Trophoblast cell (in vitro differentiated cells and primary cell): Measurements from ENCODE around the gene ATP12A.

Experiments
- DNase-seq, 2 donors: peaks; one replicate each; pipeline ENCODE4 v3.0.0-alpha.2; 2016
- H2AFZ ChIP-seq: 2 replicates; pipeline ENCODE4 v1.6.1; 2013; ENCODE audit warnings: low read length, moderate library complexity, mild to moderate bottlenecking; ENCODE audit not compliant: insufficient read depth, poor library complexity
- H2AK5ac ChIP-seq: 2 replicates; pipeline ENCODE4 v1.6.1; 2013; ENCODE audit warnings: mild to moderate bottlenecking, low read length
- H2BK120ac ChIP-seq: 2 replicates; pipeline ENCODE4 v1.6.1; 2013; ENCODE audit warnings: low read length, mild to moderate bottlenecking, moderate library complexity; ENCODE audit not compliant: insufficient read depth, poor library complexity
- H2BK12ac ChIP-seq: 2 replicates; pipeline ENCODE4 v1.6.1; 2013; ENCODE audit warnings: mild to moderate bottlenecking, low read length, moderate library complexity
- H2BK5ac ChIP-seq: 2 replicates; pipeline ENCODE4 v1.6.1; 2013; ENCODE audit warnings: low read length, low read depth, moderate library complexity, mild to moderate bottlenecking; ENCODE audit not compliant: poor library complexity
- H3K14ac ChIP-seq: 2 replicates; pipeline ENCODE4 v1.6.1; 2013; ENCODE audit warnings: mild to moderate bottlenecking, low read length
- H3K18ac ChIP-seq: 2 replicates; pipeline ENCODE4 v1.6.1; 2013; ENCODE audit warnings: mild to moderate bottlenecking, low read length
- H3K23ac ChIP-seq: 2 replicates; pipeline ENCODE4 v1.6.1; 2013; ENCODE audit warnings: low read length
- H3K27ac ChIP-seq: 2 replicates; pipeline ENCODE4 v1.5.1; 2013; ENCODE audit warnings: low read depth, mild to moderate bottlenecking, inconsistent platforms, low read length, moderate library complexity
- H3K27me3 ChIP-seq: 2 replicates; pipeline ENCODE4 v1.6.1; 2013; ENCODE audit warnings: inconsistent platforms, mild to moderate bottlenecking, low read length, moderate library complexity; ENCODE audit not compliant: insufficient read depth
- H3K36me3 ChIP-seq, 2 experiments: 1 replicate in 1 of 2; 2 replicates in 1 of 2; pipeline ENCODE4 v1.6.1; 2013; ENCODE audit warnings: low read length in 2 of 2, mild to moderate bottlenecking in 2 of 2, moderate library complexity in 1 of 2; ENCODE audit not compliant: insufficient read depth in 2 of 2, control insufficient read depth in 1 of 2
- H3K4ac ChIP-seq: 2 replicates; pipeline ENCODE4 v1.6.1; 2013; ENCODE audit warnings: low read depth, mild to moderate bottlenecking, low read length, moderate library complexity
- H3K4me1 ChIP-seq, 2 experiments: 1 replicate in 1 of 2; 2 replicates in 1 of 2; pipeline ENCODE4 v1.6.1; 2013; ENCODE audit warnings: low read length in 2 of 2, mild to moderate bottlenecking in 2 of 2, moderate library complexity in 1 of 2; ENCODE audit not compliant: insufficient read depth in 2 of 2, control insufficient read depth in 1 of 2
- H3K4me2 ChIP-seq: 2 replicates; pipeline ENCODE4 v1.6.1; 2013; ENCODE audit warnings: inconsistent platforms, mild to moderate bottlenecking, low read length, moderate library complexity
- H3K4me3 ChIP-seq: 2 replicates; pipeline ENCODE4 v1.5.1; 2013; ENCODE audit warnings: mild to moderate bottlenecking, low read depth, low read length, inconsistent platforms
- H3K79me1 ChIP-seq: one replicate; pipeline ENCODE4 v1.6.1; 2013; ENCODE audit warnings: low read length
- H3K79me2 ChIP-seq: 2 replicates; pipeline ENCODE4 v1.6.1; 2013; ENCODE audit warnings: low read length, mild to moderate bottlenecking; ENCODE audit not compliant: control insufficient read depth, insufficient read depth, poor library complexity
- H3K9ac ChIP-seq: 2 replicates; pipeline ENCODE4 v1.6.1; 2013; ENCODE audit warnings: mild to moderate bottlenecking, low read length
- H3K9me3 ChIP-seq: 2 replicates; pipeline ENCODE4 v1.6.1; 2013; ENCODE audit warnings: low read depth, mild to moderate bottlenecking, control low read depth, inconsistent platforms, low read length; ENCODE audit not compliant: insufficient read depth
- H4K12ac ChIP-seq: 2 replicates; pipeline ENCODE4 v1.6.1; 2013; ENCODE audit warnings: low read depth, mild to moderate bottlenecking, low read length, moderate library complexity
- H4K8ac ChIP-seq: 2 replicates; pipeline ENCODE4 v1.6.1; 2013; ENCODE audit warnings: low read depth, mild to moderate bottlenecking, low read length, moderate library complexity
- H4K91ac ChIP-seq: one replicate; pipeline ENCODE4 v1.6.1; 2013; ENCODE audit warnings: low read depth, mild to moderate bottlenecking, low read length, moderate library complexity
- WGBS: extraction: QIAGEN DNeasy Blood & Tissue Kit; methylation state at CpG from one replicate; pipeline ENCODE4 v1.1.7; 2013; ENCODE audit warnings: missing lambda C conversion rate; ENCODE audit not compliant: insufficient read length, insufficient coverage; ENCODE audit errors: extremely low coverage; 5-methylcytosine and 5-hydroxymethylcytosine counted together

The ATP12A gene

DNA sequence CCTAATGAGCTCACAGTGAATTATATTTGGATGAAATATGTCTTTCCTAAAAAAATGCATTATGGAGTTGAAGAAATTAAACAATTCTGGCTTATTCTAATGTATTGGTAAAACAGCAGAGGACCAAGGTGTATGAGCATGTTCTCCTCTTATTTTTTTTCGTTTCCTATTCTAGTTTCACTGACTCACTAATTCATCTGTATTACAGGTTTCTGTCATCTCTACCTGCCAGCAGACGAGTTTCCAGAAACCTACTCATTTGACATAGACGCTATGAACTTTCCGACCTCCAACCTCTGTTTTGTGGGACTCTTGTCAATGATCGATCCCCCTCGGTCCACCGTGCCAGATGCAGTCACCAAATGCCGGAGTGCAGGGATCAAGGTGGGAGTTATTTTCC lies 20.3 kb downstream of the ATP12A start:
- no peak overlapping the region for H4K91ac ChIP-seq
- no peaks in the 10 kb centered on the region for H3K36me3 ChIP-seq
- no CpG with 5 or more reads among the region's 8 CpGs for WGBS
- H3K23ac ChIP-seq: no peak overlapping the region
- no peak overlapping the region for H3K4me3 ChIP-seq
- H2BK120ac ChIP-seq: no peak overlapping the region
- H3K79me2 ChIP-seq: no peaks in the 10 kb centered on the region
- no peak overlapping the region for H2AK5ac ChIP-seq
- no peak overlapping the region for H2BK12ac ChIP-seq
- no peak overlapping the region for H3K9ac ChIP-seq
- no peak overlapping the region for H3K27ac ChIP-seq
- H3K18ac ChIP-seq: no peak overlapping the region
- DNase-seq: no peak
- H3K9me3 ChIP-seq: peaks cover 3% of the 10 kb centered on the region
- no peak overlapping the region for H2AFZ ChIP-seq
- H3K14ac ChIP-seq: no peak overlapping the region
- no peak overlapping the region for H4K12ac ChIP-seq
- H4K8ac ChIP-seq: no peak overlapping the region
- H2BK5ac ChIP-seq: no peak overlapping the region
- no peaks in the 10 kb centered on the region for H3K79me1 ChIP-seq
- no peak overlapping the region for H3K4me2 ChIP-seq
- H3K27me3 ChIP-seq: no peaks in the 10 kb centered on the region
- H3K4ac ChIP-seq: no peak overlapping the region
- no peaks in the 10 kb centered on the region for H3K4me1 ChIP-seq

DNA sequence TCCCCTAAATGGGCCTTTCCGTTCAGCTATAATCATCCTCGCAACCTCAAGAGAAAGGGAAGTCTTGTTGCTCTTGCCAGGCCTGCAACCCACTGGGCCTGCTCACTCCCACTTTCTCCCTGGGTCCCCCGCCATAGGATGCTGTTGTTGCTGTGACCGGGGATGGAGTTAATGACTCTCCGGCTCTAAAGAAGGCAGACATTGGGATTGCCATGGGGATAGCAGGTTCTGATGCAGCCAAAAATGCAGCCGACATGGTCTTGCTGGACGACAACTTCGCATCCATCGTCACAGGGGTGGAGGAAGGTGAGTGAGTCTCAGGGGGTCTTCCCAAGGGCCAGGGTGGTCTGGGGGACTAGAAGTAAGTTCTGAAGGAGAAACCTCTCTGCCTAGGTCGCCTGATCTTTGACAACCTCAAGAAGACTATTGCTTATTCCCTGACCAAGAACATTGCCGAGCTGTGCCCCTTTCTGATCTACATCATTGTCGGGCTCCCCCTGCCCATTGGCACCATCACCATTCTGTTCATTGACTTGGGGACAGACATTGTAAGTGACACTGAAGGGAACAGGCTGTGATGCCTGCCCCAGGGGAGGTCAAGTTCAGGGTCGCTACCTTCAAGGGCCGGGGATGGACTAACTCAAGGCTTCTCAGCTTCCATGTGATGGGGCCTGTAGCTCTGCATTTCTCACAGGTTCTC lies 26.8 kb downstream of the ATP12A start:
- Histone ChIP-seq H3K27ac (no peak overlapping the region), H2BK12ac (no peak overlapping the region), H3K4me1 (no peaks in the 10 kb centered on the region), H3K23ac (no peak overlapping the region), H3K9ac (no peak overlapping the region), H4K8ac (no peak overlapping the region), H3K9me3 (no peaks in the 10 kb centered on the region), H2AFZ (no peak overlapping the region), H4K12ac (peak overlapping the region; percentile 31), H3K18ac (no peak overlapping the region), H3K27me3 (no peaks in the 10 kb centered on the region), H3K4ac (no peak overlapping the region), H3K4me3 (no peak overlapping the region), H3K79me1 (no peaks in the 10 kb centered on the region), H4K91ac (no peak overlapping the region), H3K14ac (no peak overlapping the region), H2BK5ac (no peak overlapping the region), H2BK120ac (no peak overlapping the region), H3K36me3 (no peaks in the 10 kb centered on the region), H3K4me2 (no peak overlapping the region), H3K79me2 (no peaks in the 10 kb centered on the region), H2AK5ac (no peak overlapping the region)
- no CpG with 5 or more reads among the region's 14 CpGs for WGBS
- no peak for DNase-seq

DNA sequence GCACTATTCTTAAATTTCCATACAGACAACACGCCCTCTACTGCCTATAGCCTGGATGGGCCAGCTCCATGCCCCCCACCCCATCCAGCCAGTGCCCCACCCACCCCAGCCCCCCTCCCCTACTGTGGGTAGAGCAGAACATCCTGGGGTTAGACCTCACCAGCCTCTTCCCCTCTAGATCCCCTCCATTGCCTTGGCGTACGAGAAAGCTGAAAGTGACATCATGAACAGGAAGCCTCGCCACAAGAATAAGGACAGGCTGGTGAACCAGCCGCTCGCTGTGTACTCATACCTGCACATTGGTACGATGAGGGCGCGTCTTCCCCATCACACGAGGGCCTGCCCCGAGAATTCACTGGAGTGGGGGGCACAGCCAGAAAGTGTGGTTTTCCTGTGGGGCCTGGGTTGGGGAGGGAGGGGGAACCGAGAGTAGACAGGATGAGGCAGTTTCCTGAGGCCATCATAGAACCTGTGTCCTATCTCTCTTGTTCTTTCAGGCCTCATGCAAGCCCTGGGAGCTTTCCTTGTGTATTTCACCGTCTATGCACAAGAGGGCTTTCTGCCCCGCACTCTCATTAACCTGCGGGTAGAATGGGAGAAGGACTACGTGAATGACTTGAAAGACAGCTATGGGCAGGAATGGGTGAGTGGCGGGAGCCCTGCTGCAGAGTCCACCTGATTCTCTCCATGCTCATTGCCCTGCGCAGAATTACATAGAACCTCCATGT lies 29.1 kb downstream of the ATP12A start:
- no peaks in the 10 kb centered on the region for H3K27me3 ChIP-seq
- no peak overlapping the region for H3K4me2 ChIP-seq
- no peak overlapping the region for H4K91ac ChIP-seq
- no peak overlapping the region for H2AFZ ChIP-seq
- H3K4ac ChIP-seq: no peak overlapping the region
- no peak overlapping the region for H4K8ac ChIP-seq
- no peak overlapping the region for H2BK120ac ChIP-seq
- no peak overlapping the region for H3K23ac ChIP-seq
- no peak overlapping the region for H3K18ac ChIP-seq
- H3K36me3 ChIP-seq: no peaks in the 10 kb centered on the region
- no peaks in the 10 kb centered on the region for H3K9me3 ChIP-seq
- no peaks in the 10 kb centered on the region for H3K79me1 ChIP-seq
- no peak overlapping the region for H3K14ac ChIP-seq
- H3K4me1 ChIP-seq: no peaks in the 10 kb centered on the region
- no peak overlapping the region for H4K12ac ChIP-seq
- H3K4me3 ChIP-seq: no peak overlapping the region
- H3K9ac ChIP-seq: no peak overlapping the region
- WGBS: no CpG with 5 or more reads among the region's 18 CpGs
- no peaks in the 10 kb centered on the region for H3K79me2 ChIP-seq
- DNase-seq: no peak
- no peak overlapping the region for H3K27ac ChIP-seq
- H2AK5ac ChIP-seq: no peak overlapping the region
- H2BK5ac ChIP-seq: no peak overlapping the region
- H2BK12ac ChIP-seq: no peak overlapping the region

DNA sequence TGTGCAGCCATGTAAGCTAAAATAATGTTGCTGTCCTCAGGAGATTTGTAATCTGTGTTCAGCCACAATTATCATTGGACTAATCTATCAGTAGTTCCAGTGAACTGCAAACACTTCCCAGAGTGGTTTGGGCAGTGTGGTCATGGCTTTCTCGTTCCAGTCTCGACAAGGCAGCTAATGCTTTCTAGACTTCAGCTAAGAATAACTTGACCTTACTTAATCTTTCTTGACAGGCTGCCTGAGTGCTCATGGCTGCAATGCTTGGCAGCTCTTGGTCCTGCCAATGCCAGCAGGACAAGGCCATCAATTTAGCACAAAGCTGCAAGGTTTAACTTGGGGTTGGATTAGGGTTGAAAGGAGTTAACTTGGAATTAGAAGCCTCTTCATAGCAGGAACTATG lies 32.8 kb downstream of the ATP12A start:
- WGBS: no CpG with 5 or more reads among the region's 2 CpGs
- Histone ChIP-seq H3K9ac (no peak overlapping the region), H3K9me3 (no peaks in the 10 kb centered on the region), H3K4me2 (no peak overlapping the region), H2BK12ac (no peak overlapping the region), H2BK5ac (no peak overlapping the region), H2BK120ac (no peak overlapping the region), H3K14ac (no peak overlapping the region), H3K27me3 (no peaks in the 10 kb centered on the region), H2AK5ac (no peak overlapping the region), H3K79me2 (no peaks in the 10 kb centered on the region), H4K8ac (no peak overlapping the region), H3K36me3 (no peaks in the 10 kb centered on the region), H3K79me1 (no peaks in the 10 kb centered on the region), H3K23ac (no peak overlapping the region), H3K4ac (no peak overlapping the region), H4K91ac (no peak overlapping the region), H2AFZ (no peak overlapping the region), H3K18ac (no peak overlapping the region), H3K27ac (no peak overlapping the region), H3K4me3 (no peak overlapping the region), H3K4me1 (no peaks in the 10 kb centered on the region), H4K12ac (no peak overlapping the region)
- DNase-seq: no peak
